Tibial artery (tissue), 4 donors: ENCODE results near the gene C10orf90.

Experiments
- DNase-seq, 2 donors: peaks; one replicate each; pipeline ENCODE4 v3.0.0-alpha.2; 2019
- H3K27ac ChIP-seq, 2 donors: fragments of 200-600 bp; sonication (generic) in 1 of 2; 1 replicate in 1 of 2; 2 replicates in 1 of 2; pipeline ENCODE4 v1.5.1; 2018 to 2019; ENCODE audit warnings: mild to moderate bottlenecking in 1 of 2
- H3K27me3 ChIP-seq, 2 donors: fragments of 200-600 bp; sonication (generic) in 1 of 2; one replicate each; pipeline versions ENCODE4 v1.5.1 to v1.6.0; 2016 to 2019
- H3K36me3 ChIP-seq, 3 donors: fragments of 200-600 bp; sonication (generic) in 2 of 3; one replicate each; pipeline ENCODE4 v1.5.1; 2016 to 2019; ENCODE audit warnings: mild to moderate bottlenecking in 2 of 3
- H3K4me1 ChIP-seq, 4 donors: fragments of 200-600 bp; sonication (generic) in 2 of 4; 1 replicate in 3 of 4; 2 replicates in 1 of 4; pipeline ENCODE4 v1.5.1; 2016 to 2019
- H3K4me3 ChIP-seq, 2 donors: fragments of 200-600 bp; sonication (generic) in 1 of 2; 1 replicate in 1 of 2; 2 replicates in 1 of 2; pipeline ENCODE4 v1.5.1; 2018 to 2019; ENCODE audit warnings: mild to moderate bottlenecking in 2 of 2
- H3K9me3 ChIP-seq, 3 donors: fragments of 200-600 bp; sonication (generic) in 1 of 3; one replicate each; pipeline ENCODE4 v1.5.1; 2016 to 2019
- intact Hi-C: fragments of 100-400 bp; cut with DNase I; formaldehyde crosslinking; loops from one replicate; pipeline ENCODE4 v1.15.0; 2023; ENCODE audit warnings: low total_unique reads
- TF ChIP-seq, protein P1 (sequence below), 2 experiments: fragments of 200-600 bp in 1 of 2; fragments of 450-650 bp in 1 of 2; IDR thresholded peaks; one replicate each; pipeline ENCODE4 v1.5.1; 2017 to 2019; ENCODE audit warnings: antibody characterized with exemption in 2 of 2, mild to moderate bottlenecking in 1 of 2, moderate library complexity in 1 of 2

C10orf90 gene

DNA sequence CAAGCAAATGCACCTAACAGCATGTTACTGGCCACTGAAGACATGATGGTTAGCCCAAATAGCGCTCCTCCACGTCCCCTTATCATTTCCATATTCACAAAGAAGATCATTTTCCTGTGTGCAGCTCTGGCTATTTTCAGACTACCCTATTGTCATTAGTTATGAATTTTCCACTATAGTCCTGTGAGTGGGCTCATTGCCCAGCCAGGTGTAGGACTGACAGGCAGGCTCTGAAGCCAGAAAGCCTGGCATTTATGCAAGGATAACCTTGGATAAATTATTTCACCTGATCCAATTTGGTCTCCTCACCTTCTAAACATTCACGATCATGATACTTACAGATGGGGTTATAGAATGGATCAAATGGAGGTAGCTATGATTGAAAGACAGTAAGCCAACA, 104.6 kb downstream of the C10orf90 start:
- Histone ChIP-seq H3K27me3 (no peaks in the 10 kb centered on the region), H3K4me1 (peaks cover 0 to 8% (median 1%) of the 10 kb centered on the region in 4 donors), H3K9me3 (no peaks in the 10 kb centered on the region), H3K4me3 (no peak overlapping the region), H3K36me3 (no peaks in the 10 kb centered on the region), H3K27ac (no peak overlapping the region)
- DNase-seq = no peak
- intact Hi-C loops = no loop called here
- TF ChIP-seq, protein P1, sequence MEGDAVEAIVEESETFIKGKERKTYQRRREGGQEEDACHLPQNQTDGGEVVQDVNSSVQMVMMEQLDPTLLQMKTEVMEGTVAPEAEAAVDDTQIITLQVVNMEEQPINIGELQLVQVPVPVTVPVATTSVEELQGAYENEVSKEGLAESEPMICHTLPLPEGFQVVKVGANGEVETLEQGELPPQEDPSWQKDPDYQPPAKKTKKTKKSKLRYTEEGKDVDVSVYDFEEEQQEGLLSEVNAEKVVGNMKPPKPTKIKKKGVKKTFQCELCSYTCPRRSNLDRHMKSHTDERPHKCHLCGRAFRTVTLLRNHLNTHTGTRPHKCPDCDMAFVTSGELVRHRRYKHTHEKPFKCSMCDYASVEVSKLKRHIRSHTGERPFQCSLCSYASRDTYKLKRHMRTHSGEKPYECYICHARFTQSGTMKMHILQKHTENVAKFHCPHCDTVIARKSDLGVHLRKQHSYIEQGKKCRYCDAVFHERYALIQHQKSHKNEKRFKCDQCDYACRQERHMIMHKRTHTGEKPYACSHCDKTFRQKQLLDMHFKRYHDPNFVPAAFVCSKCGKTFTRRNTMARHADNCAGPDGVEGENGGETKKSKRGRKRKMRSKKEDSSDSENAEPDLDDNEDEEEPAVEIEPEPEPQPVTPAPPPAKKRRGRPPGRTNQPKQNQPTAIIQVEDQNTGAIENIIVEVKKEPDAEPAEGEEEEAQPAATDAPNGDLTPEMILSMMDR (IDR thresholded peaks at IDR 0.05) = no peak

DNA sequence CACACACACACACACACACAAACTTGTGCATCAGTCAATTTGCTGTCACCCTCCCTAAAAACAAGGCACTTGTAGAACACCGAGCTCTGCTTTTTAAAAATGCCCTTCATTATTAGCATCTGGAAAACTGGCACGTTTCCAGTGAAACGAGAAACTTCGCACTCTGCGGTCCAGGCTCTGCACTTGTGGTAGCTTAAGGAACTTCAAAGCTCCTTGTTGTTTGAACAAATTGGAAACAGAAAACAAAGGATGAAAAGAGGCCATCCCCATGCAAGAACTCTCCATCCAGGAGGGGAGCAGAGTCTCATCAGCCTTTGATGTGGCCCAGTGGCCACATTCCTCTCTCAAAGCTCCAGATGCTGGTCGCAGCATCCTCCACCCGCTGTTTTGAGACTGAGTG, 105.1 kb downstream of the C10orf90 start:
- H3K4me3 ChIP-seq = no peak overlapping the region
- no peaks in the 10 kb centered on the region for H3K9me3 ChIP-seq
- H3K36me3 ChIP-seq = no peaks in the 10 kb centered on the region
- intact Hi-C loops = no loop called here
- TF ChIP-seq, protein P1 (IDR thresholded peaks at IDR 0.05) = no peak
- H3K27ac ChIP-seq = no peak overlapping the region
- DNase-seq = no peak
- H3K4me1 ChIP-seq = peaks cover 0 to 8% (median 1%) of the 10 kb centered on the region in 4 donors
- H3K27me3 ChIP-seq = no peaks in the 10 kb centered on the region

DNA sequence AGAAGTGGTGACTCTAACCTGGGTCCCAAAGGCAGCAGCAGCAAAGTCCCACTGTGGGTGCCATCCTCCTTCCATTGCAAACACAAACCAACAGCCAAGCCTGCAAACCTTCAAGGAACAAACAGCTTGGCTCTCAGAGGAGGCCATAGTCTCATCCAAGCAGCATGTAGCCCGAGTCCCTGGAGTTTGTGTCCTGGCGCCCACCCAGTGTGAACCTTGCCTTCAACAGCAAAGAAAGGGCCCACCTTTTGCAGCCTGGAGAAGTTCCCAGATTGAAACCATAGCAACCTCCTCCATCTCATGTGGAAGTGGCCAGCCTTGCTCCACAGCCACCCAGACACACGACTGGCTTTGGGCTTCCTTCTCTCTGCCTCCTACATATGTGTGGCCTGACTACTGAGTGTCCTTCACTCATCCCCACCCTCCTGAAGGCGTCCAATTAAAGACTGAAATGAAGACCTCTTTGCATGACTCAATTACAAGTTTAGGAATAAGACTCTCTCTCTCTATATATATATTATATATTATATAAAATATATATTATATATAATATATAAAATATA, 106.1 kb downstream of the C10orf90 start:
- Histone ChIP-seq H3K9me3 (no peaks in the 10 kb centered on the region), H3K27ac (no peak overlapping the region), H3K4me3 (no peak overlapping the region), H3K27me3 (no peaks in the 10 kb centered on the region), H3K4me1 (no peaks in the 10 kb centered on the region), H3K36me3 (no peaks in the 10 kb centered on the region)
- TF ChIP-seq, protein P1 (IDR thresholded peaks at IDR 0.05) = no peak
- intact Hi-C loops = loop anchor here (5.0 kb wide), 1 partner anchor 487 kb away; no protein-coding TSS in a partner anchor
- no peak for DNase-seq

DNA sequence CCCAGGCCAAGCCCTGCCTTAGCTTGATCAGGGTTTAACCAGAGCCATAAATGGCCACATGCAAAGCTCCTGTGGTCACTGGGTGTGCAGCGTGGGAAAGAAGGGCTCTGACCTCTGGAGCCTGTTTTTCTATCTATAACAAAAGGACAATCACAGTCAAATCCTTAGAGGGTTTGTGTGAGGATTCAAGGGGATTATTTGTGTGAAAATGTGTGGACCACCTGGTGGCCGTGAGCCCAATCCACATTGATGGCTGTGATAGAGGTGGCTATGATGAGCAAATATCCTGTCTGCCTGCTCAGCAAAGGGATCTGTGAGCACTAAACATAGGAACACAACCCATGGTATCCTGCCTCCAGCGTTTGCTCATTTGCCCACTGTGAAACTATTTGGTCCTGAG, 107.1 kb downstream of the C10orf90 start:
- H3K36me3 ChIP-seq = no peaks in the 10 kb centered on the region
- no peaks in the 10 kb centered on the region for H3K4me1 ChIP-seq
- TF ChIP-seq, protein P1 (IDR thresholded peaks at IDR 0.05) = no peak
- no peaks in the 10 kb centered on the region for H3K27me3 ChIP-seq
- H3K9me3 ChIP-seq = no peaks in the 10 kb centered on the region
- H3K27ac ChIP-seq = no peak overlapping the region
- no peak overlapping the region for H3K4me3 ChIP-seq
- no peak for DNase-seq
- intact Hi-C loops = loop anchor here (5.0 kb wide), 1 partner anchor 486 kb away; no protein-coding TSS in a partner anchor

DNA sequence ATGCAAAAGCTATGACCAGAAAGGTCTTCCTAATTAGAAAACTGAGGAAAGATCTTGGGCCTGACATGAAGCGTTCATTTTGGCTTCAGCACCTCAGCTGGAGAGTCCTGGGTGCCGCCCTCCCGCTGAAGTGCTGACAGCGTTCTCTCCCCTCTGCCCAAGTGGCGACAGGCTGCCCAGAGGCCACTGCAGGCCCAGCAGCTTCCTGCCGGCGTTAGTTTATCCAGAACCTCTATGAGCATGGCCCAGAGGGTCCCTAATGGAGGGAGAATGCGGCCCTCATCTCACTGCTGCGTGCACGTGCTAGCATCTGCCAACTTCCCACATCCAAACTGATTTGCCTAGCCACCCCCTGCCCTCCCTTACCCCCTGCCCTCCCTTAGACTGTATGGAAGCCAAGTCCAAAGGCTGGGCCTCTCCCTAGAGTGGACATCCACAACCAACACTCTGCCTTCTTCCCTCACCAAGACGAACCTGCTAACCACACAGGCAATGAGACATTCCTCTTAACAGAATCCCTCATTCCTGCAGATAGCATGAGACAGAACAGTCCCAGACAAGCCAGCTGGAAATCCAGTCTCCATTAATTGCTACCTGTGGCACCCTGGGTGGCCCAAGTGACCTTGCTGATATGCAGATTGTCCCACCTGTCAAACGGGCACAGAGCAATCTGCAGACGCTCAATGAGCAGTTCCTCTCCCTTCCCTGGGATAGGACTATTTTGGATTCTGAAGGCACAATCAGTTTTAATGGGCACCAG, 108.4 kb downstream of the C10orf90 start:
- Histone ChIP-seq H3K4me1 (no peaks in the 10 kb centered on the region), H3K9me3 (no peaks in the 10 kb centered on the region), H3K27me3 (no peaks in the 10 kb centered on the region), H3K4me3 (peak overlapping the region in 1 of 2 donors; percentile 24), H3K36me3 (no peaks in the 10 kb centered on the region), H3K27ac (no peak overlapping the region)
- TF ChIP-seq, protein P1 (IDR thresholded peaks at IDR 0.05) = no peak
- DNase-seq = no peak
- intact Hi-C loops = loop anchor here (5.0 kb wide), 1 partner anchor 485 kb away; no protein-coding TSS in a partner anchor
